Measurements from ENCODE around the gene SH2B2. TPM values are rescaled to one million over a fixed set of nuclear protein-coding genes. Genes with fewer than 3 reads are reported as not detected.
"Not testable (repeated sequence)": the region's sequence is repeated elsewhere in the genome, so short reads cannot be mapped to it uniquely, and the experiment has no call there.

SH2B2 gene
- total RNA-seq, 4 donors from 2014 or later, result 32.7 to 62.0 (median 43.5) TPM

- no peak for ATAC-seq
- intact Hi-C loops (cut with DNase I; ENCODE audit: low total_unique reads) (no loop called here), in situ Hi-C loops (cut with MboI; ENCODE audit: low sequenced_read_pairs in 4 of 4) (no loop called here)
- peak in 3 of 5 experiments; percentile 10 to 57 (median 17) for TF ChIP-seq CTCF (IDR thresholded peaks at IDR 0.05 in 4 of 5, conservative IDR thresholded peaks at IDR 0.05 in 1 of 5)
- TF ChIP-seq POLR2A (IDR thresholded peaks at IDR 0.05), result no peak
- Histone ChIP-seq H3K36me3 (no peaks in the 10 kb centered on the region), H3K4me3 (peak overlapping the region in 1 of 4 donors; percentile 35), H3K4me1 (peaks cover 56 to 72% of the 10 kb centered on the region in 2 donors), H3K27ac (peak overlapping the region in 3 of 4 donors; percentile 95 to 98 (median 97)), H3K27me3 (no peaks in the 10 kb centered on the region), H3K9me3 (no peaks in the 10 kb centered on the region)
- no peak for DNase-seq
Measured at GRCh38 chr7:102300643-102301221, 14.1 kb downstream of the SH2B2 start.

- in situ Hi-C loops (cut with MboI; ENCODE audit: low sequenced_read_pairs in 4 of 4), result not testable (repeated sequence)
- peaks cover 57 to 71% of the 10 kb centered on the region in 2 donors for H3K4me1 ChIP-seq
Measured at GRCh38 chr7:102301367-102301766, 14.7 kb downstream of the SH2B2 start.

GRCh38 chr7:102302025-102302424, 15.4 kb downstream of the SH2B2 start:
- H3K4me3 ChIP-seq, result no peak overlapping the region
- no peaks in the 10 kb centered on the region for H3K36me3 ChIP-seq
- H3K27me3 ChIP-seq, result no peaks in the 10 kb centered on the region
- ATAC-seq, result peak in 1 of 2 donors; percentile 5
- DNase-seq, result peak in 1 of 2 donors; percentile 78
- peak overlapping the region; percentile 89 to 98 (median 96) for H3K27ac ChIP-seq
- in situ Hi-C loops (cut with MboI; ENCODE audit: low sequenced_read_pairs in 4 of 4) (no loop called here), intact Hi-C loops (cut with DNase I; ENCODE audit: low total_unique reads) (no loop called here)
- peaks cover 58 to 71% of the 10 kb centered on the region in 2 donors for H3K4me1 ChIP-seq
- no peaks in the 10 kb centered on the region for H3K9me3 ChIP-seq
- TF ChIP-seq POLR2A (IDR thresholded peaks at IDR 0.05), result no peak
- TF ChIP-seq CTCF (IDR thresholded peaks at IDR 0.05 in 4 of 5, conservative IDR thresholded peaks at IDR 0.05 in 1 of 5), result no peak

More at GRCh38 chr7:102301367-102301766, 14.7 kb downstream of the SH2B2 start:
- H3K27me3 ChIP-seq; H3K9me3 ChIP-seq; intact Hi-C loops (cut with DNase I; ENCODE audit: low total_unique reads); ATAC-seq; DNase-seq; H3K36me3 ChIP-seq: not testable (repeated sequence)
- H3K27ac ChIP-seq, result peak overlapping the region; percentile 89 to 98 (median 96)
- peak overlapping the region in 1 of 4 donors; percentile 35 for H3K4me3 ChIP-seq

GRCh38 chr7:102303669-102304422, 17.2 kb downstream of the SH2B2 start:
- peak overlapping the region in 3 of 4 donors; percentile 5 to 29 (median 18) for H3K4me3 ChIP-seq
- no peaks in the 10 kb centered on the region for H3K36me3 ChIP-seq
- intact Hi-C loops (cut with DNase I; ENCODE audit: low total_unique reads), result no loop called here
- H3K9me3 ChIP-seq, result no peaks in the 10 kb centered on the region
- H3K27ac ChIP-seq, result peak overlapping the region; percentile 89 to 98 (median 96)
- DNase-seq (peak; percentile 87 to 94), ATAC-seq (peak; percentile 80 to 90)
- no peak for TF ChIP-seq CTCF (IDR thresholded peaks at IDR 0.05 in 4 of 5, conservative IDR thresholded peaks at IDR 0.05 in 1 of 5)
- no peak for TF ChIP-seq POLR2A (IDR thresholded peaks at IDR 0.05)
- in situ Hi-C loops (cut with MboI; ENCODE audit: low sequenced_read_pairs in 4 of 4), result no loop called here
- H3K27me3 ChIP-seq, result no peaks in the 10 kb centered on the region
- H3K4me1 ChIP-seq, result peaks cover 61 to 72% of the 10 kb centered on the region in 2 donors

- peak in 1 of 2 donors; percentile 63 for DNase-seq
- H3K9me3 ChIP-seq, result no peaks in the 10 kb centered on the region
- peak overlapping the region; percentile 89 to 98 (median 96) for H3K27ac ChIP-seq
Measured at GRCh38 chr7:102304668-102305067, 18.0 kb downstream of the SH2B2 start.

More at GRCh38 chr7:102304668-102305067, 18.0 kb downstream of the SH2B2 start:
- Histone ChIP-seq H3K4me1 (peaks cover 61 to 66% of the 10 kb centered on the region in 2 donors), H3K4me3 (no peak overlapping the region), H3K36me3 (no peaks in the 10 kb centered on the region), H3K27me3 (no peaks in the 10 kb centered on the region)
- peak; percentile 2 to 6 for ATAC-seq
- intact Hi-C loops (cut with DNase I; ENCODE audit: low total_unique reads) (loop anchor here (5.0 kb wide), 1 partner anchor 58 kb away; no protein-coding TSS in a partner anchor), in situ Hi-C loops (cut with MboI; ENCODE audit: low sequenced_read_pairs in 4 of 4) (no loop called here)
- TF ChIP-seq CTCF (IDR thresholded peaks at IDR 0.05 in 4 of 5, conservative IDR thresholded peaks at IDR 0.05 in 1 of 5) (no peak), POLR2A (IDR thresholded peaks at IDR 0.05) (no peak)

All from gastrocnemius medialis (tissue), 4 donors.